SK-N-SH (cell line): ENCODE results near the gene ZDHHC11B.

Source experiments
- CTCF ChIP-seq: fragments of 200-600 bp; sonication (generic); IDR thresholded peaks from 2 replicates; pipeline ENCODE4 v1.6.1; 2017; ENCODE audit warnings: antibody characterized with exemption, mild to moderate bottlenecking, moderate library complexity
- FOSL2 ChIP-seq: IDR thresholded peaks from 2 replicates; pipeline ENCODE4 v1.4.0; 2012; ENCODE audit warnings: low read depth, mild to moderate bottlenecking, moderate library complexity, borderline replicate concordance
- FOXJ3 ChIP-seq: sonication (generic); formaldehyde crosslinking; IDR thresholded peaks from 2 replicates; pipeline ENCODE4 v1.5.1; 2020; ENCODE audit warnings: mild to moderate bottlenecking, missing genetic modification reagents
- GABPA ChIP-seq: IDR thresholded peaks from 2 replicates; pipeline ENCODE4 v1.4.0; 2012; ENCODE audit warnings: low read depth, mild to moderate bottlenecking
- GATA2 ChIP-seq: sonication (generic); formaldehyde crosslinking; IDR thresholded peaks from 2 replicates; pipeline ENCODE4 v1.5.0; 2020; ENCODE audit warnings: mild to moderate bottlenecking, missing genetic modification reagents
- JUND ChIP-seq: IDR thresholded peaks from 2 replicates; pipeline ENCODE4 v1.4.0; 2012
- MAX ChIP-seq: IDR thresholded peaks from 2 replicates; pipeline ENCODE4 v1.4.0; 2012; ENCODE audit warnings: low read depth
- MEF2A ChIP-seq: IDR thresholded peaks from 2 replicates; pipeline ENCODE4 v1.4.0; 2012; ENCODE audit warnings: low read depth, borderline replicate concordance
- PBX3 ChIP-seq: IDR thresholded peaks from 2 replicates; pipeline ENCODE4; 2012
- POLR2AphosphoS5 ChIP-seq: IDR thresholded peaks from 2 replicates; pipeline ENCODE4 v1.6.1; 2012; ENCODE audit warnings: low read depth, low read length
- TEAD4 ChIP-seq: IDR thresholded peaks from 2 replicates; pipeline ENCODE4 v1.4.0; 2012; ENCODE audit warnings: mild to moderate bottlenecking, borderline replicate concordance; ENCODE audit not compliant: insufficient read depth
- USF2 ChIP-seq: fragments of 150-350 bp; IDR thresholded peaks from 2 replicates; pipeline ENCODE4 v1.6.1; 2017; ENCODE audit warnings: antibody characterized with exemption, low read length, low read depth, borderline replicate concordance

GRCh38 chr5:821504-821903 is 37.0 kb upstream of the ZDHHC11B start:
- TF ChIP-seq GATA2 (CRISPR knock-in tag) (no peak), CTCF (no peak), JUND (no peak), FOSL2 (no peak), GABPA (no peak), POLR2AphosphoS5 (no peak), FOXJ3 (CRISPR knock-in tag) (no peak), TEAD4 (no peak), PBX3 (no peak), MEF2A (no peak), MAX (no peak), USF2 (no peak)
